Type B pancreatic cell (in vitro differentiated cells): Measurements from ENCODE around the gene SUSD2. TPM values are rescaled to one million over a fixed set of nuclear protein-coding genes. Genes with fewer than 3 reads are reported as not detected.
"Not testable (repeated sequence)": the region's sequence is repeated elsewhere in the genome, so short reads cannot be mapped to it uniquely, and the experiment has no call there.

ENCODE experiments used
- DNase-seq: peaks from one replicate; pipeline ENCODE4 v3.0.0; 2021; ENCODE audit warnings: mixed read lengths; ENCODE audit not compliant: unreplicated experiment; ENCODE audit errors: extremely low spot score
- H3K27ac Mint-ChIP-seq: 2 replicates; pipeline ENCODE4 v1.8.0; 2021; ENCODE audit warnings: mild to moderate bottlenecking, mixed read lengths
- H3K27me3 Mint-ChIP-seq: 2 replicates; pipeline ENCODE4 v1.8.0; 2021; ENCODE audit warnings: mixed read lengths
- H3K36me3 Mint-ChIP-seq: 2 replicates; pipeline ENCODE4 v1.8.0; 2021; ENCODE audit warnings: mixed read lengths
- H3K4me1 Mint-ChIP-seq: one replicate; pipeline ENCODE4 v1.8.0; 2021; ENCODE audit warnings: mixed read lengths; ENCODE audit not compliant: unreplicated experiment
- H3K4me3 Mint-ChIP-seq: 2 replicates; pipeline ENCODE4 v1.8.0; 2021; ENCODE audit warnings: mild to moderate bottlenecking, mixed read lengths
- H3K9me3 Mint-ChIP-seq: 2 replicates; pipeline ENCODE4 v1.8.0; 2021; ENCODE audit warnings: mixed read lengths
- total RNA-seq: library from RNA; stranded (reverse); gene quantifications from 2 replicates; pipeline ENCODE4 v1.2.1, GENCODE V29; 2021; ENCODE audit warnings: low replicate concordance
- TF ChIP-seq, protein P1 (sequence below): fragments of 200-600 bp; sonication (generic); conservative IDR thresholded peaks from 2 replicates; pipeline ENCODE4 v1.5.0; 2021; ENCODE audit warnings: antibody characterized with exemption, mild to moderate bottlenecking

SUSD2 gene
- total RNA-seq, 1 donor from 2014 or later, result 3.7 TPM

DNA sequence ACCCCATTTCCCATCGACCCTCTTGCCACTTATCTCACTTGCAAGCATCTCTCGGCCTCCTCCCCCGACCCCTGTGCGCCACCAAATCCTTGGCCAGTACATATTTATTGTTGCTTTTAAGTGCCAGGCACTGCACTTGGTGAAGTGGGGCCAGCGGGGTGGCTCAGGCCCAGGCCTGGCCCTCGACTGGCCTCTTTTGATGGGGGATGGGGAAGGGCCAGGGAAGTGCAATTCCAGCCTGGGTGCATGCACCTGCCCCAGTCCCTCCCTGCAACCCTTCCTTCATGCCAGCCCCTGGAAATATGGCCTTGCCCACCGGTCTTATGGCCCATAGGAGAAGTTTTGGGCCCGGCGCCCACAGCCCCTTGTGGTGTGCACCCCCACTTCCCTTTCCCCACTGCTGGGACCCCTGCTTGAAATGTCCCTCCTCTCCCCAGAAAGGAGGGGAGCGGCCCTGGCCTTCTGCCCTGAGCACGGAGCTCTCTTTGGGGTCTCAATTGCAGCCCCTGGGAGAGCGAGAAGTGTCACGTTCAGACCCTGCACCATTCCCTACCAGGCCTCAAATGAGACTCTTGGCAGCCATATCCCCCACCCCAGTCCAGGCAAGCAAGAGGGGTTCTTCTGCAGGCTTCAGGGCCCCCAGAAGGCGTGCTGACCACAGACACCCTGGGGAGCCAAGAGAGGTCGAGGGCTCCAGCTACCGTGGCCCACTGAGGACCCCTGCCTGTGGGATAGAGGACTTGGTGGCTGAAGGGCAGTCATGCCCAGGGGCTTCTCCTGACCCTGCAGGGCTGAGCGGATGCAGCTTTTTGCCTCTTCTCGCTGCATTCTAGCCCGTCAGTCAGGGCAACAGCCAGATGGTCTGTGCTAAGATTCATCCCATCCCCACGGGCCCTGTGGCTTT lies 961 bp downstream of the SUSD2 start:
- TF ChIP-seq, protein P1, sequence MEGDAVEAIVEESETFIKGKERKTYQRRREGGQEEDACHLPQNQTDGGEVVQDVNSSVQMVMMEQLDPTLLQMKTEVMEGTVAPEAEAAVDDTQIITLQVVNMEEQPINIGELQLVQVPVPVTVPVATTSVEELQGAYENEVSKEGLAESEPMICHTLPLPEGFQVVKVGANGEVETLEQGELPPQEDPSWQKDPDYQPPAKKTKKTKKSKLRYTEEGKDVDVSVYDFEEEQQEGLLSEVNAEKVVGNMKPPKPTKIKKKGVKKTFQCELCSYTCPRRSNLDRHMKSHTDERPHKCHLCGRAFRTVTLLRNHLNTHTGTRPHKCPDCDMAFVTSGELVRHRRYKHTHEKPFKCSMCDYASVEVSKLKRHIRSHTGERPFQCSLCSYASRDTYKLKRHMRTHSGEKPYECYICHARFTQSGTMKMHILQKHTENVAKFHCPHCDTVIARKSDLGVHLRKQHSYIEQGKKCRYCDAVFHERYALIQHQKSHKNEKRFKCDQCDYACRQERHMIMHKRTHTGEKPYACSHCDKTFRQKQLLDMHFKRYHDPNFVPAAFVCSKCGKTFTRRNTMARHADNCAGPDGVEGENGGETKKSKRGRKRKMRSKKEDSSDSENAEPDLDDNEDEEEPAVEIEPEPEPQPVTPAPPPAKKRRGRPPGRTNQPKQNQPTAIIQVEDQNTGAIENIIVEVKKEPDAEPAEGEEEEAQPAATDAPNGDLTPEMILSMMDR, result peak; percentile 54
- no peak overlapping the region for H3K27ac Mint-ChIP-seq
- no peaks in the 10 kb centered on the region for H3K27me3 Mint-ChIP-seq
- H3K9me3 Mint-ChIP-seq, result no peaks in the 10 kb centered on the region
- no peaks in the 10 kb centered on the region for H3K4me1 Mint-ChIP-seq
- no peak for DNase-seq
- H3K36me3 Mint-ChIP-seq, result no peaks in the 10 kb centered on the region
- H3K4me3 Mint-ChIP-seq, result no peak overlapping the region

DNA sequence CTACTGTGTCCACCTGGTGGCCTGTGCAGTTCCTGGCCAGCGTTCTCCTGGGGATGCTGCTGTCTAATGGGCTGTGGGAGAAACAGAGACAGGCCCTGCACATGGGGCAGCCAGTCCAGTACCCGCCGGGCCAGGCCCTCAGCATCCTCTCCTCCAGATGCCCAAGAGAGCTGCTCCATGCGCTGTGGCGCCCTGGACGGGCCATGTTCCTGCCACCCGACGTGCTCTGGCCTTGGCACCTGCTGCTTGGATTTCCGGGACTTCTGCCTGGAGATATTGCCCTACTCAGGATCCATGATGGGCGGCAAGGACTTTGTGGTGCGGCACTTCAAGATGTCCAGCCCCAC lies 1.6 kb downstream of the SUSD2 start:
- not testable (repeated sequence) for H3K36me3 Mint-ChIP-seq, H3K27ac Mint-ChIP-seq, H3K4me1 Mint-ChIP-seq, DNase-seq, H3K4me3 Mint-ChIP-seq, H3K9me3 Mint-ChIP-seq, H3K27me3 Mint-ChIP-seq

DNA sequence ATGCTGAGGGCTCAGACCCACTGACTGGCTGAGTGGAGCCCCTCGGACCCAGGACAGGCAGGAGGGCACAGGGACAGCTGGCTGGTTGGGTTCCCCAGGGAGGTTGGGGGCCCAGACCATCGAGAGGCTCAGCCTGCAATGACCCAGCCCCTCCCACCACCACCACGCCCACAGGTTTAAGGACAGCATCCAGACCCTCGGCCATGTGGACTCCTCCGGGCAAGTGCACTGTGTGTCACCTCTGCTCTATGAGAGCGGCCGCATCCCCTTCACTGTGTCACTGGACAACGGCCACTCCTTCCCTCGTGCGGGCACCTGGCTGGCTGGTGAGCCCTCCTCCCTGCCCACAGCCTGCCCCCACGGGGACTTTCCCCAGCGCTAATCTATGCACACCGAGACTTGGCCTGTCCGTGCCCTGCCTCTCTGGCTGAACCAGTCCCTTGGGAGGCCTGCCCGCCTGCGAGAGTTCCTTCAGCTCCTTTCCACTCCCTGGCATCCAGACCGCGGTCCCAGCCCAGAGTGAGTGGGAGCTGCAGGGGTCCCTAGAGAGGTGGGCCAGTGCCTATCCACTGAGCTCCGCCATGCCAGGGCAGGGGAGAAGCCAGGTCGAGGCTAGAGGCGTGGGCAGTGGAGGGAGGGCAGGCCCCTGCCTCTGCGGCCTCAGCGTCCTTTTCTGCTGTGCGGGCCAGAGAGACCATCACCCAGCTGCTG lies 2.2 kb downstream of the SUSD2 start:
- TF ChIP-seq, protein P1, result no peak
- no peak overlapping the region for H3K27ac Mint-ChIP-seq
- no peak overlapping the region for H3K4me3 Mint-ChIP-seq
- no peaks in the 10 kb centered on the region for H3K36me3 Mint-ChIP-seq
- no peaks in the 10 kb centered on the region for H3K27me3 Mint-ChIP-seq
- H3K9me3 Mint-ChIP-seq, result no peaks in the 10 kb centered on the region
- no peaks in the 10 kb centered on the region for H3K4me1 Mint-ChIP-seq
- DNase-seq, result no peak

DNA sequence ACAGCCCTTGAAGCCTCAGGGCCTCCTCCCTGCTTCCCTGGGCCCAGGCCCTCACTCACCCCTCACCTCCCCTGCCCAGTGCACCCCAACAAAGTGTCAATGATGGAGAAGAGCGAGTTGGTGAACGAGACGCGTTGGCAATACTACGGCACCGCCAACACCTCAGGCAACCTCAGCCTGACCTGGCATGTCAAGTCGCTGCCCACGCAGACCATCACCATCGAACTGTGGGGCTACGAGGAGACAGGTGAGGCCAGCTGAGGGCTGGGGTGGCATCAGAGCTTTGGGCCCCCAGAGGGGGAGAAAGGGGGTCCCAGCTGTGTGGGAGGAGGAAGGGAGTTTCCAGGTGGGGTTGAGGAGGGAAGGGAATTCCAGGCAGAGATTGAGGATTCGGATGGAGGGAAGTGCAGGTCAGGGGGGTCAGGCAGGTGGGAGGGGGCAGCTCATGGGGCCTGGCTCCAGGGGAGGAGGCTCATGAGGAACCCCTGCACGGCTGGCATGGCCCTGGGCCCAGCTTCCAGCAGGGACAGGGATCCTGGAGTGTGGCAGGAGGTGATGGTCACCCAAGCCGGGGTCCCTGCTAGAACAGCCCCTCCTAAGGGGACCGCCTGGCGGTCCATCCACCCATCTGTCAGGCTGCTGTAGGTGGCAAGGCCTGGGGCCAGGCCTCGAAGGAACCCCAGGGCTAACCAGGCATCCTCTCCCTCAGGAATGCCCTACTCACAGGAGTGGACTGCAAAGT lies 2.9 kb downstream of the SUSD2 start:
- Mint-ChIP-seq H3K36me3 (no peaks in the 10 kb centered on the region), H3K4me3 (no peak overlapping the region), H3K27me3 (no peaks in the 10 kb centered on the region), H3K27ac (no peak overlapping the region), H3K9me3 (no peaks in the 10 kb centered on the region), H3K4me1 (no peaks in the 10 kb centered on the region)
- DNase-seq, result no peak
- TF ChIP-seq, protein P1, result no peak

DNA sequence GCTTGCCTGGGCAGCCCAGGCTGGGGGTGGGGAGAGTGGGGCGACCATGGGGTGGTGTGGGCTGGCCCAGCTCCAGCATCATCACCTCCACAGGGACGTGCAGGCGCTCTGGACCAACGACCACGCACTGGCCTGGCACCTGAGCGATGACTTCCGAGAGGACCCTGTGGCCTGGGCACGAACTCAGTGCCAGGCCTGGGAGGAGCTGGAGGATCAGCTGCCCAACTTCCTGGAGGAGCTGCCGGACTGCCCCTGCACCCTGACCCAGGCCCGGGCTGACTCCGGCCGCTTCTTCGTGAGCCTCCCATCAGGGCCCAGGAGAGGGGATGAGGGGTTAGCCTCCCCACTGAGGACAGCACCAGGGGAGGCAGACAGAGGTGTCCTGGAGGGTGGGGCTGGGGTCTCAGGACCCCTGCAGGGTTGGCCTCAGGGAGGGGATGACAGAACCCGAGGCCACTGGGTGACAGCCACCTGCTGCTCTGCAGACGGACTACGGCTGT lies 3.8 kb downstream of the SUSD2 start:
- Mint-ChIP-seq H3K9me3 (no peaks in the 10 kb centered on the region), H3K27ac (no peak overlapping the region), H3K36me3 (no peaks in the 10 kb centered on the region), H3K4me1 (no peaks in the 10 kb centered on the region), H3K4me3 (no peak overlapping the region), H3K27me3 (no peaks in the 10 kb centered on the region)
- TF ChIP-seq, protein P1, result no peak
- no peak for DNase-seq
